Stimulated activated CD4-positive, alpha-beta T cell treated with anti-CD3 and anti-CD28 coated beads, Interleukin-2, amount 100 ng/mL, for 4 hours (primary cell): Measurements from ENCODE around the gene THEM4.
A peak's percentile ranks its signal among the peaks of the same experiment; 100 is the strongest.

Source experiments
- DNase-seq: peaks from one replicate; pipeline ENCODE4 v3.0.0-alpha.2; 2020; ENCODE audit warnings: low read depth

Gene THEM4

DNA sequence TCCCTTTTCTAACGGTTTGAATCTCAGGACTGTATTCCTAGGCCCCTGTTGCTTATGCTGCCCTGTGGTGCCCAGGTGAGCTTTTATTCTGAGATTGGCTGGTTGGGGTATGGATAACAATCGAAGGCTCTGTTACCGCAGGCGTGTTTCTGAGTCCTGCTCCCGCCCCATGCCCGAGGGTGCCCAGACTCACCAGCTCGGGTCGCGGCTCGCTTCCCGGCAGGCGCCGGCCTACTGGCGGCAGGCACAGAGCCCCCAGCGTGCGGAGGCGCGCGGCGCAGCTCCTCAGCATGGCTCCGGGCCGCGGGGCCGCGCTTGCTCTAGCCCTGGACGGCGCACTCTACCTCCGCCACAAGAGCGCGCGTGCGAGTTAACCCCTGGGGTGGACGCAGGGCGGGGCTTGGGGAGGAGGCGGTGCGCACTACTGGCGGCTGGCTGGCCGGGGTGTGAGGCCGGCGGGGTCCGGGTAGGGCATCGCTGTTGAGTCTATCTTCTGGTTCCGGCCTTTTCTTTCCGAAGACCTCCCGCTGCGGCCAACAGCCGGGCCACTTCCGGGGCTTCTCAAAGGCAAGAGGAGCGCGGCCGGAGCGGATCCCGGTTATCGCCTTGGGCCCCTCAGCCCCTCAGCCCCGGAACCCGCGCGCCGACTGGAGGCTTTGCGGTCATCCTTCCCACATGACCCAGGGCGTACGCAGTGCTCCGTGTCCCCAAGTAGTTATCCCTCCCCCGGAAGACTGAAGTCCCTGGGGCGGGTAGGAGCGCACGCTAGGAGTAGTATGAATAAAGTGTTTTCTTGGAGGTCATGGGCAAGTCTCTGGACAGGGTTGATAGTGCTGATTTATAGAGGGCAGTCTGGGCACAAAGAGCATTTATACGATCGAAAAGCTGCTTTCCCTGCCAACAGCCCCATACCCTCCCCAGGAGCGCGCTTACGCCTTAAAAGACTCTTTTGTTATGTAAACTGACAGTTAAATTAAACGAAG, at the start of gene THEM4:
TSS of gene THEM4 (minus strand) at position 345 of the 983 bp plus-strand sequence. CDS start at position 292, 53 bp downstream.
- peak; percentile 88 for DNase-seq

DNA sequence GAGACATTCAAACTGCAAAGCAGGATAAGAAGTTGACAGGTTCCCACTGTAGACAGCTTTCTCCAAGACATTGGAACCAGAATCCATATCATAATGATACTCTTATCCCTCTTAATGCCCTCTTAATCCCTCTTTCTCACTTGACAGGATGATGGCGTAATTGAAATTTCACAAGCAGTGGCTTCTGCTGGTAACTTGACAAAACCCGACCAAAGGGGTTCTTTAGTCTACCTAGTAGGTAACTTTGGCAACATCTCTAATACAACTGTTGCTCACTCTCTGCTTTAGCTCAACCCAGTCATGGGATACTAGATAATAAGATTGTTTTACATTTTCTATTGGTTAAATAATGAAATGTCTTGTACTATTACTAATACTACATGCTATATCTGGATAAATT, 49.6 kb upstream of the THEM4 start:
- no peak for DNase-seq

DNA sequence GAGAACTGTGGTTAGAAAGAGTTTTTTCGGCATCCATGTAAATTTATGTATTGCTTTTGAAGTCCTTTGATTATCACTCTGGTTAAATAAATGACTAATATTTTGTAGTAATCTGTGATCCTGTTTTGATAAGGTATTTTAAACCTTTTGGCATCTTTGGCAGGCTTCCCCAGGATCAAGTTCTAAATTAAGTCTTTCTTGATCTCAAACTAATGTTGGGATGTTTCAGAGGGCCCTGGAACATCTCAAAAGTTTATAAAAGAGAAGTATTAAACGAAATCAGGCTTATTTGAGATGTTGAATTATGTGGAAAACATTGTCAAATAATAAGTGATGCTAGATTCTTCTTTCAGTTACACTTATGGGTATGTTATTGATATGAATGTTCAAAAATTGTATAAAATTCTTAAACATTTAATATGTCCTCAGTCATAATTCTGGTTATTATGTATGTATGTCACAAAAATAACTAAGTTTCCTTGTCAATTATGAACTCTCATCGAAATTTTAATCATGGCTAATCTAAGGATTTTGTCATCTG, 47.7 kb upstream of the THEM4 start:
- no peak for DNase-seq

DNA sequence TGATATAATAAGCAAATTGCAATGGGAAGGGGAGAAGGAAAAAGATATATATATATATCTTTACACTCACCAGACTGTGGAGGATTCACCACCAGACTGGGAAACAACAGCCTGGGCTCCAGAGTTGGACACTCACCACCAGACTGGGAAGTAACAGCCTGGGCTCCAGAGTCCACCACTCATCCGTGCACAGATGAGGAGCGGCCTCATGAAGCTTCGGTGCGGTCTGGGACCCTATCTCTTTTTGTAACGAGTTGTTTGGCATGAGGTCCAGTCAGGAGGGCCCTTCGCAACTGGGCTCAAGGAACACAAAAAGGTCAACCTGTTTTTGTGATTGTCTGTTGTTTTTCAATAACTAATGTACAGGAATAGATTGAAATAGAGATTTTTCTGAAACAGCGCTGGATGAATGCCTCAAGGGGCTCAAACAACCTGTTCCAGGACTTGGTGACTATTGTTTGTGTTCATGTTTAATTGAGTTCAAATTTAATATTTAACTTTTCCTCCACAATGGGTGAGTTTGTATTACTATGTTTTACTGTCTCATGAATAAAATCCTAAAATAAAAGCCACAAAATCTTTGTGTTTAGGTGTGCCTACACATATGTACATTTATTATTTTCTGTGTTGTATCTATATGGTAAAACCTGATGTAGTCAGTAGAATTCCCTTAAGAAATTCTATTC, 44.2 kb upstream of the THEM4 start:
- no peak for DNase-seq

DNA sequence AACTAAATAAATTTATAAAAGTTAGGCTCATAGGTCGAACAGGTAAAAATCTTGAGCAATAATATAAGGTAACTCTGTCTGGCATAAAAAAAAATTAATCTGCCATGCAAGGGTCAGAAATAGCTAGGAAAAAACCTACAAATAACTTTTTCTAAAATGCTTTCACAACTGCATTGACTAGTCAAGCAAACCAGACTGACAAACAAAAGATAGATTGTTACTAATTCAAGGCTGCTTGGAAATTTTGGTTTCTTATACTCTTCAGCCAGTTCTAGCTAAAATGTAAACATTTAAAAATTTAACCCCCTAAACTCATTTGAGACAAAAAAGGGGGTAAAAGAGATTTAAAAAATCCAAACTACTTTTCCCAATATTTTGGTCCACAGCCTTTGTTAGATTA, 43.5 kb upstream of the THEM4 start:
- no peak for DNase-seq

DNA sequence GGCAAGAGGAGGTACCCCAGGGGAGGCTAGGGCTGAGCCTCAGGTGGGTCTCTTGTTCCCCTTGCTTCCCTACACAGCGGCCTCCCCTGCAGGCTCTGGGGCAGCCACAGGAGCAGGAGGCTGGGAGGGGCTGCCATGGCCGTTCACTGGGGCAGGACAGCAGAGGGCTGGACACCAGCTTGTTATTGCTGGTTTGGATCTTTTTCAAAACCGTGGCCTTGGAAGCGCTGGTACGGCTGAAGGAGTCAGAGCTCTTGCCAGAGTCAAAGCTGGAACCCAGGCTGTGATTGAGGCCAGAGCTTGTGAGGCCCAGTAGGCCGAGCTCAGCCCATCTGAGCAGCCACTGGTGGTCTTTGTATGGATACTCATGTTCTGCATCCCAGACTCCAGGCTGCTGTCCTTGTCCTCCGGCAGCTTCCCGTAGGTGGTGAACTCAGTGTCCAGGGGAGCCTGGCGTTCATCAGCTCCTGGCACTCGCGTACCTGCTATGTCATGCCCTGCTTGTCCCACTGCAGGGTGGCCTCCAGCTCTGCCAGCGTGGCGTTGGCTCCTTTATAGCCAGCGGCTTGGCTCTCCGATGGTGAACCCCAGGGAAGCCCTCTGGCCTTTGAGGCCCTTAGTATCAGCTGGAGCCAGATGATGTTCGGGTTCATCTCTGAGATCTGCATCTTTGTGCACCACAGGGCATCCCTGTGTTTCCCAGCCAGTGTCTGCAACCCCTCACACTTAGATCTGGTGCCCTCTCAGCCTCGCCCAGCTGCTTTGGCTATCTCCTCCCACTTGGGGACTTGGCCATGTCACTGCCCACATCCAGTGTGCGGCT, 40.3 kb upstream of the THEM4 start:
- no peak for DNase-seq

DNA sequence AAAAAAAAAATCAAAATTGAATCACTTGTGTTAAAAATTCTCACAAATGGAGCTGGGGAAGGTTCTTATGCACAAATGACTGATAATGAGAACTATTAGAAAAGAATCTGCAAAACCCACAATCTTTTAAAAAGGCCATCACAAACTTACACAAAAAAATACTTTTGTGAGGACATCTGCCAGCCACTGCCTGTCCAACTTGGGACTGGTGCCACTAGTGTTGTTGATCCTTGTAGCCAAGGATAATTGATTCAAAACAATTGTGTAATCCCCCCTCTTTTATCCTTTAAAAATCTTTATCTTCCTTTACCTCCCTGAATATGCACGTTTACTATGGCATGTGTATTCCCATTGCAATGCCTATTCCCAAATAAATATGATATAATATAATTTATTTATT, 39.2 kb upstream of the THEM4 start:
- DNase-seq, result no peak

DNA sequence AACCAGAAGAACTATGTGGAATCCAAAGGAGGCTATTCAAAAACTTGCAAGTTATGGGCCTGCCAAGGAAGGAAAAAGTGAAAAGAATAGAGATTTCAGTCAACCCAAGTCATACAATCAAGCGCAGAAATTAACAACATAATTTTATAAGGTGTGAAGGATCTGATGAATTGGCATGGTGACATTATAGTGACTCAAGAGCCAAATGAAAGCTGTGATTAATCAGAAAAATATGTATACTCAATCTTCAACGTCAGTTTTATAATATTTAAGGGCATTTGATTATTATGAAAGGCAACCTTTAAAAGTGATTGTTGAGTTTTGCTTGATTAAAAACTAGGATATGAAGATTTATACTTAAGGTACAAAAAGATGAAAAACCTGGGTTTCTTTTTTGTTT, 37.8 kb upstream of the THEM4 start:
- DNase-seq, result no peak

DNA sequence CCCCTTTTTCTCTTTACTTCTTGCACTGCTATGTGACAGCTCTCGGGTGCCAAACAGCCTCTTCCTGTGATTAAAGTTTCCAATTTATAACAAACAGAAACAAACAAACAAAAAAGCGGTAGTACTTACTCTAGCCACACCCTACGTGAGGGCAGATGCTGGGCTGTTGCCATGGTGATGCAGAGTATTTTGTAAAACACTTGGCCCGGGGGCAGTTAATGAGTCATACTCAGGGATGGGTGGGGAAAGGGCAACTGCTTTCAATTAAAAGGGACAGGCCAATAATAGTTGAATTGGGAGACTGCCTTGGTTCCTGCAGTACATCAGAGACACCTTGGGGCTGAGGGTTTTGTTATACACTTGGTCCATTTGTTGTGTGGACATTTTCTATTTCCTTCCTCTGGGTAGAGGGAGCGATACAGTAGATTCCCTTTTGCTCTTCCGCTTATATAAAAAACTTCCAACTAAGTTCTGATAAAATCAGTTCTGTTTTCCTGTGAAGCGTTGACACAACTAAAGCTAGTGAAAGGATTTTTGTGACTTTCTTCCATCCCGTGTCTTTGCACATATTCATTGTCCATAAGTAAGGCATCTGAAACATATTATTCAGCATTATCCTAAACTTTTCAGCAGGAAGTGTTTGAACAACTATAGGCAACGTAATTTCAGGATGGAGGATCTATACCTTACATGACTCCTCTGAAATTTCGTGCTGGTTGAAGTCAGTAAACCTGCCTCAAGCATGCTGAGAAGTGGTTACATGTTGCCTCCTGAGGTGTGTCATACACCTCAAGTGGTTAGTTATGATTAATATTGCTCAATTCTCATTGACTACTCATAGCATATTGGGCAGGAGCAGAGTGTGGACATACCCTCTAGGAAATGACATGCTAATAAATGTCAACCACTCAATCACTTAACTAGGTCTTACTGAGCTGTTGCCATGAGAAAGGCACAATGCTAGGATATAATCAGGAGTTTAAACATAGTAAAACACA, 36.7 kb upstream of the THEM4 start:
- peak; percentile 67 for DNase-seq

DNA sequence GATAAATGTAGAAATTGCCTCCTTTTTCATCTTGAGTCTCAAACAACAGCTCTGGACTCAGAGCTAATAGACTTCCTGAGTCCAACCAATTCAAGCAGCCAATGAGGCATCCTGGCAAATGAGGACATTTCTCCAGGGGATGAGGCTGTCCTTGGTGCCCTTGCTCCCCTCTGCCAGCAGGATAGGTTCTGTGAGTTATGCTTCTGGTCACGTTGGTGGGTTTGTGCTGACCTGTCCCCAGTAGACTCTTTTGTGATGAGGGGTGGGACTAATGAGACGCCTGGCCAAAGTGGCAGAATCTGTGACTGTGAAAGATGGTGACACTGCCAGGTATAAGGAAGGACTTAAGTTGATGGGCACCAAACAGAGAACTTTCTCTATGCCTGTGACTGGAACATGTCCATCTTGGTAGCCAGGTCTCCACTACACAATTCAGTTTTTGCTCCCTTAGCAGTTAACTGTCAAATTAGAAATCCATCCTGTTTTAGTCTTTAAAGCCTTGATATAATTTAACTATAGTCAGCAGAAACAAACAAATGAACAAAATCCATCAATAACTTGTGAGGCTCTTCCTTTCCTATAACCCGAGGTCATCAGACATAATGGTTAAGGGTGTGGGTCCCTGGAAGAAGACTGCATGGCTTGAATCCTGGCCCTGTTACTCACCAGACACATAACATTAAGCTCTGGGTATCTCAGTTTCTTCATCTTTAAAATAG, 35.7 kb upstream of the THEM4 start:
- no peak for DNase-seq

DNA sequence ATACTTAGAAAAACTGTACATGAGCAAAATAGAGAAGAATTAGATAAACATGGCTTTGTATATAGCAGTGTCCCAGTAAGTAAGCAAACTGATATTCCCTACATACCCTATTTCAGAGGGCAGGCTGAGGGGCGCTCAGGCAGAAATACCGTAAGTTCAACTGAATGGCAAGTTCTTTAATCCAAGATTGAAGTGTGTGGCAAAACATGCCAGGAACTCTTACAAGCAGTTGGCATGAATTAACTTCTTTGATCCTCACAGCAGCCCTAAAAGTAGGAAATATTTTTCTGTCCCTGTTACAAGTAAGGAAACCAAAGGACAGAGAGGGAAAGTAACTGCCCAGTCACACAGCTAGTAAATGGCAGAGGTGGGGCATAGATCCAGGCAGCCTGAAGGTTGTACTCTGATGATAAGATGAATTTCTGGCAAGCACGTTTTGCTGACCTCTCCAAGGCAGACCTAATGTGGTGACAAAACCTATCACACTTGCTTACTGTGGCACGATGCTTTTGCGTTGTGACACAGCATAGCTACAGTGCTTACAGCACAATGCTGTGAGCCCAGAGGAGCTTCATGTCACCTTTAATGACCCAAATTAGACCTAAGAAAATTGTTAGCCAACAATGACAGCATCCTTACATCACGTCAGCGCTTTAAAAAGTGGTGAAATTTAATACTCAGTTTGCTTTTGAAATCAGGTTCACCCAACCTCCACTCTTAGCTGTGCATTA, 35.0 kb upstream of the THEM4 start:
- DNase-seq, result no peak

DNA sequence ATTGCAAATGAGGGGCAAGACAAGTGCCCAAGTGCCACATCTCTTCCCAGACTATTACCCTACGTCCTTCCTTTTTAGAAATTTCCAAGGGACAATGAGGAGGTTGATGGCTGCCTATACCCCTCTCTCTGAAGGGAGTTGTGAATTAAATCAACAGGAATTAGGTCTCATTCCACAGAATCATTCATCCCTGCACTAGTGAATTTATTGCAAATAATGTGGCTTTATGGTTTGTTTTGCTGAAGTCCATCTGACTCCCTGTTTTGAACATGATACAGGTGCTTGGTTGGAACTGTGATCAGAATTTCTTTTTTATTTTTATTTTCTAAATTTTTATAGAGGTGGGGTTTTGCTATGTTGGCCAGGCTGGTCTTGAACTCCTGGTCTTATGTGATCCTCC, 34.3 kb upstream of the THEM4 start:
- DNase-seq, result no peak

DNA sequence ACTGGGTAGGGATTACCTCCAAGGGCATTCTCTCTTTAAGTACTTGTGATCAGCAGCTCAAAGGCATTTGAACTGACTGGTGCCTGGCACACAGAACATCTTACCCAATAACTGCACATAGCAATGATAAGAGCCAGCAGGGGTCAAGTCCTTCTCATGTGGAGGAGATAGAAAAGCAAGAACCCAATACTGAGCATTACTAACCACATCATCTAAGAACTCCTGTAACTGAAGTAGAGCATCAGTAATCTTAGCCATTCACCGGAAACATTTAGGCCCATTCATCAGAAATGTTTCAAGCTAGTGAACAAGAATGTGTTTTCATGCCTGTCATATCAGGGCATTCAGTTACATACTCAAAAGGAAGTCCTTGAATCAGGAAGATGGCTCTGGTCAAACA, 33.6 kb upstream of the THEM4 start:
- no peak for DNase-seq

DNA sequence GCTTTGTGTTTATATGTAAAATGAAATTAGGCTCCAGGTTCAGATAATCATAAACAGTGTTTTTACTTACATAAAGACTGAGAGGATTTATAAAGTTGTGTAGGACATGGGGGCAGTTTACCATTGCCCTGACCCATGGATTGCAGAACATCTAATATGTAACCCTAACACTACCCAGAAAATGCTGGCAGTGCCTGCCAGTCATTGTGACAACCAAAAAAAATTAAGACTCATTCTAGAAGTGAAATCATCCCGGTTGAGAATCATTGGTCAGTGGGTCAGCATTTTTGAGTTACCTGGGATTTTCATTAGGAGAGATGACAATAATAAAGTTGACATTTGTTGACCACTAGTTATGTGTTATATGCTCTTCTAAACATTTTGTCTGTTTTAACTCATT, 31.2 kb upstream of the THEM4 start:
- DNase-seq, result no peak

DNA sequence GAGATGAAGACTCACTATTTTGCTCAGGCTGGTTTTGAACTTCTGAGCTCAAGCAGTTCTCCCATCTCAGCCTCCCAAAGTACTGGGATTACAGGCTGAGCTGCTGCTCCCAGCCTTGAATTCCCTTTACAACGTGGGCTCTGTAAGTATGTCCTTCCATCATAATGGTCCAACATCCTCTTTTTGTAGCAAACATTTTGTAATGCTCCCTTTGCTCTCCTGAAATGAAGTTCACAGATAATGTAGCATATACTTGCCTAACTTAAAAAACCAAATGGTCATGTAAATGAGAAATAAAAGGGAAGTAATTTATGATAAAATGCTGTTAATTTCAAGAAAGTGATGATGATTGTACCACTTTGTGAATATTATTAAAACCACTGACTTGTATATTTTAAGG, 30.5 kb upstream of the THEM4 start:
- no peak for DNase-seq

DNA sequence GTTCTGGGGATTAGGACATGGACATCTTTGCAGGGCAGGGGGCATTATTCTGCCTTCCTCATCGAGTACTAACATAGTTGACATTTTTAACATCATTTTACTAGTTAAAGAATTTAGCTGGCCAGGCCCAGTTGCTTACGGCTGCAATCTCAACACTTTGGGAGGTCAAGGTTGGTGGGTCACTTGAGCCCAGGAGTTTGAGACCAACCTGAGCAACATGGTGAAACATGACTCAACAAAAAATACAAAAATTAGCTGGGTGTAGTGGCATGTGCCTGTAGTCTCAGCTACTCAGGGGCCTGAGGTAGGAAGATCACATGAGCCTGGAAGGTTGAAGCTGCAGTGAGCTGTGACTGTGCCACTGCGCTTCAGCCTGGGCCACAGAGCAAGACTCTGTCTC, 29.8 kb upstream of the THEM4 start:
- no peak for DNase-seq

DNA sequence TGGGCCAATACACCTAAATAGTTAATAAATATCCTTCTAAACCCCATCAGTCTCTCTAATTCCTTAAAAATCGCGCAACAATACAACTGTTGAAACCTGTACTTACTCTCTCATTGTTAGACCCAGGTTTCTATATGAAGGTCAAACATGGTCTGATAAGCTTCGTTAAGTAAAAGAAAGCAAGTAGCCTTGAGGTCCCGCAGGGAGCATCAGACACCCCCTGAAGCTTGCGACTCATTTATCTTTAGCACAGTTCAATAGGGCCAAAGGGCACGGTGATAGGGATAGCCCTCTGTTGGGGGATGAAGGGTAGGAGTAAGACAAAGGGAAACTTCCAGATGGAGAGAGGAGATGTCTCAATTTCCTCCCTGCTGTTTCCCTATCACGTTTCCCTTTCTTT, 27.3 kb upstream of the THEM4 start:
- no peak for DNase-seq

DNA sequence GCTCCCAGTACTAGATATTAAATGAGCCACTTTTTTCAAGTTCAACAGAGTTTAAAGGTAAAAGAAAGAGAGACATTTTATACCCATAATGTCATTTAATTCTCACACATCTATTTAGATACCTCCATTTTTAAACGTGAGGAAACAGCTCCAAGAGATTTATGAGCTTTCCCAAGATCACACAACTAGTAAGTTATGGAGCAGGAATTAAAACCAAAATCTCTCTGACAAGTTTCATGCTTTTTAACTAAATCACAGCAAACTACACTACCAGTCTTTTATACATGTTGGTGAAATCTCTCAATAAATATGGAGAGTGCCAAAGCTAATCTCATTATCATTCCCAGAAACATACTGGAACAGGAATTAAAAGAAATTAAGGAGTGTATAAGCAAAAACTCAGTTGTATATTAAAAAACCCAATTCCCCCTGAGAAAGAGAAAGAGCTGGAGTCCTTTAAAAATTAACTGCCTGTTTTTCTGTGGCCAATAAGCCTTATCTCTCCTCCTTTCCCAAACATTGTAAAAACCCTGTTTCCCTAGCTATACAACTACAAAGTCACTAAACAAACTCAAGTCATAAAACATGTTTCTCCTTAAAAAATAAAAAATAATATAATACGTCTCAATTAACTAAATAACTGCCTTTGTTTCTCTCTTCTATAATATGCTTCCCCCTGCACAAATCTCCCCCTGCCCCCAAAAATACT, 26.7 kb upstream of the THEM4 start:
- no peak for DNase-seq

DNA sequence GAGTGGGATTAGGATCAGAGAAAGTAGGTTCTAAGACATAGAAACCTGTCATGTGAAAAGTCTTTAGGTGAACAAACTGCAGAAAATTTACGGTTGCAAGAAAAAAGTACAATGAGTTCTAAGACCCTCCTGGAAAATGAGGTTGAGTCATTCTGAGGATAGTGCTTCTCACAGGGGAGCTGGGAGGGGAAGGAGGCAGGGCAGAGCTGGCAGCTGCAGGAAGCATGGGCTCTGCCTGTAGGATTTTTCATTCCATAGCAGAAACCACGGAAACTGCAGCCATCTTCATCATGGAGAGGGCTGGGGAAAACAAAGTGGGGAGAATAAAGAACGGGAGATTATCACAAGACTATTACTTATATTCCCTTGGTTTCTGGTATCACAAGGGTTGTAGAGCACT, 25.8 kb upstream of the THEM4 start:
- no peak for DNase-seq
